Measurements from ENCODE around the gene HMGN3.
"Not testable (repeated sequence)": the region's sequence is repeated elsewhere in the genome, so short reads cannot be mapped to it uniquely, and the experiment has no call there.

HMGN3 gene

DNA sequence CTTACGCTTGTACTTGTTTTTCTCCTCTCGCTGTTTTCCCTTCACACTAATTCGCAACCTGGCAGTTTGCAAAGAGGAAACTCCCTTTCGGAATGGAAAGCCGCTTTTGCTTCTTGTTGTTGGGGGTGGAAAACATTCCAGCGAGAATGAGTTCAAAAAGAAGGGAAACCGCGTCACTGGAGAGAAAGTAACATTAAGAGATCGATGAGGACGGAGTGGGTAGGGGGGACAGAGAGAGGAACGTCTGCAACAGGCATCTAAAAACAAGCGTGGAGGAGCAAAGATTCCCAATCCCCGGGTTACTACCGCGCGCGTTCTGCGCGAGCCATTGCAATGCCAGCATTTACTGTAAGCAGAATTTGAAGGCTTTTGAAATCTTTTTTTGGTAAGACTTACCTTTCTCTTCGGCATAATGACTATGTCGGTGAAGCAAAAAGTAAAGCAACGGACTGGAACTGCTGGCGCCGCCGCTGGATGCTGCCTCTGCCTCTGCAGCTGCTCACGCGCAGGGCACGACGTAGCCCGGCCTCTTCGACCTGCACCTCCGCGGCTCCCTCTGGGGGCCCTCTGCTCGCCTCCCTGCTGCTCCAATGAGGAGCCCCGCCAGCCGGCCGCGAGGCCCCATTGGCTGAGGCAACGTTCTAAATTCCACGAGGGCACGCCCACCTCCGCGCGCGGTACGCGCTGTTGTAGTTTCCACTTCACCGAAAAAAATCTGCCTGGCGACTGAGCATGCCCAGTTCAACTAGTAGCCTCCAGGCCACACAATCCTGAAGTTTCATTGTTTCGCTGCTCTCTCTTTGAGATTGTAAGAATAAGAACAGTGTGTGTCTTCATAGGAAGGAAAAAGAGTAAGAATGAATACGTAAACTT is at the start of gene HMGN3:
TSS of gene HMGN3 (minus strand) at position 533 of the 873 bp plus-strand sequence.
- peak; percentile 89 for DNase-seq

DNA sequence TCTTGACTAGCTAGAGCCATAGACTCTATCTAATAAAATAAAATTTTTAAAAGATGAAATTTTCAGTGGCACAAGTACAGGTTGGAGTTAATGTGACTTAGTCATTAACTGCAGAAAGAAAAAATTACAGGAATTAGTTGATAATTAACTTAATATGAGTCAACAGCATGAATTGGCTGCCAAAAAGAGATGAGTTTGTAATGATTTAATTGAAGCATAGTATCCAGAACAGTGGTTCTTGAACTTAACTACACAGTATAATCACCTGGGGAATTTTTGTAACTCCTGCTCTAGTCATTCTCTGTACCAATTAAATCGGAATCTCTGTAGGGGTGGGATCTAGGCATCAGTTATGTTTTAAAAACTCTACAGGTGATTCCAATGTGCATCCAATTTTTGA is 46.3 kb upstream of the HMGN3 start:
- DNase-seq: no peak

DNA sequence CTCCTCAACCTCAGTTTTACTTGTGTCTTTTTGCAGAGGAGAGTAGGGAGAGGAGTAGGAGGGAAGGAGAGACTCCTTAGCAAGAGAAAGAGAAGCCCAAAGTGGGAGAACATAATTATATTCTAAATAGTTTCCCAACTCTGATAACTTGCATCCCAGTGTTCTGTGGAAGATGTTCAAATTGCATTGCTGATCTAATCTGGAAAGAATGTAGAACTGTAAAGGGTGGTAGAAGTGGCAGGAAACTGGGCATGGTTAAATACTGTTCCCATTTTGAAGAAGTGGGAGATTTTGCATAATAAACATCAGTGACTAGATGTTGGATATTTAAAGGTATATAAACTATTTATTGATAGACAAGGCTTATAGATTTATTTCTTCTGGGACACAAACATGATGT is 42.6 kb upstream of the HMGN3 start:
- DNase-seq: no peak

DNA sequence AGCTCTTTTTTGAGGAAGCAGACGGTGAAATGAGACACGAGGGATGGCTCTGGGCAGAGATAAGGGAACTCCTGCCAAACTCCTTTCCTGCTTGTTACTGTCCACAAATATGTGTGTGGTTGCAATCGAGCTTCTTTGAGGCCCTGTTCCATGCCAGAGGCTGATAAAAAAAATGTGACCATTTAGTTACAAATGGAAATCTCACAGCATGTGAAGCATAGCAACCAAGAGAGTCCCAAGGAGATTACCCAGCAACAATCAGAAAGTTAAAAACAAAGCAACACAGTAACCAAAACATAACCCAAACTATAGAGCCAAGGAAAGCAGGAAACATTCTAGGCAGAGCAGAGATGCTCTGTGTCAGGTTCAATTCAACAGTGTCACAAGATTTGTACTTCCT is 35.4 kb upstream of the HMGN3 start:
- no peak for DNase-seq

DNA sequence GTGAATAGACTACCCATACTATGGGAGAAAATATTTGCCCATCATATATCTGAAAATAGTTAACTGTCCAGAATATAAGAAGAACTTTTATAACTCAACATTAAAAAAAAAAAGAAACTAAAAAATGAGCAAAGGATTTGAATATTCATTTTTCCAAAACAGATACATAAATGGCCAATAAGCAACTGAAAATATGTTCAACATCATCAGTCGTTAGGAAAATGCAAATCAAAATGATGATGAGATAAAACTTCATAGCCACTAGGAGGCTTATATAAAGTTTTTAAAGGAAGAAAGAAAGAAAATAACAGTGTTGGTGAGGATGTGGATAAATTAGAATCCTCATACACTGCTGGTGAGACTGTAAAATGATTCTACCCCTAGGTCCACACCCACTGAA is 32.6 kb upstream of the HMGN3 start:
- no peak for DNase-seq

DNA sequence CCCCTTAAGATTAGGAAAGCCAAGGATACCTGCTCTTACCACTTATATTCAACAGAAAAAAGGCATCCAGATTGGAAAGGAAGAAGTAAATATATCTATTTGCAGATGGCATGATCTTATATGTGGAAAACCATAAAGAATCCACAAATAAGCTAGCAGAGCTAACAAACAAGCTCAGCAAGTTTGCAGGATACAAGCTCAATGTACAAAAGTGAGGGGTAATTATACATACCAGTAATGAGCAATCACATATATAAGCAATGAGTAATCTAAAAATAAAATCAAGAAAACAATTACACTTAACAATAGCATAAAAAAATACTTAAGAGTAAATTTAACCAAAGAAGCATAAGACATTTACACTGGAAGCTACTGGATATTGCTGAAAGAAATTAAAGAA is 31.6 kb upstream of the HMGN3 start:
- no peak for DNase-seq

DNA sequence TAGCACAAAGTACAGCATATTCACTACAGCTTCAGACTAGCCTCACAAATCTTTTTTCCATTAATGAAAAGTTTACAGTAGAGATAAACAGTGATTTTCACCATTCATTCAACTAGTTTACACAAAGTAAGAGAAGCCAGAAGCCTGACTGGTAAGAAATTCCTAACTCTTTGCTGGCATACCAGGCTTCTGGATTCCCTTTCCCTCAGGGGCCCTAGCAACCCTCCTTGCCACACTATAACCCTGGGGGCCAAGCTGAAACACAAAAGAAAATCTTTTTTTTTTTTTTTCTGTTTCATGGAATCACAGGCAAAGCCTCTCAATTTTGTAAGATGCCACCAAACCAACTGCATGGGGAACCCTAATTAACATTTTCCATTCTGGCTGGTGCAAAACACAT is 28.9 kb upstream of the HMGN3 start:
- no peak for DNase-seq

DNA sequence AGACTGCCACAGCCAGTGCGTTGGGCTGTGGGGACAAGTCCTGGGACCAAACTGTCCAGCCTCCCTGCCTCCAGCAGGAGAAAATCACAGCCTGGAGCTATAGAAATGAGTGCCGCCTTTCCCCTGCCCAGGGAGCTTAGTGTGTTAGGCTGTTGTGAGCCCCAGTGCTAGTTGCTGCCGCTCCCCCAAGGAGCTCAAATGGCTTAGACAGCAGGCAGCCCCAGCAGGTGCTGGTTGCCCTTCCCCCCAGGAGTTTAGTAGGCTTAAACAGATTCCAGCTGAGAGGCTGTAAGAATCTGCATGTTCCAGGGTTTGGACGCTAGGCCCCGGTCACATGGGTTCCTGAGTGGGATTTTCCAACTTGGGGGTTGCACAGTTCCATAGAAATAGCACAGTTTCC is 27.2 kb upstream of the HMGN3 start:
- no peak for DNase-seq

- DNase-seq: no peak
Observed at GRCh38 chr6:79260772-79261171, 26.3 kb upstream of the HMGN3 start.

- no peak for DNase-seq
Observed at GRCh38 chr6:79257381-79258205, 23.1 kb upstream of the HMGN3 start.

GRCh38 chr6:79256770-79257169 is 22.3 kb upstream of the HMGN3 start:
- DNase-seq: not testable (repeated sequence)

GRCh38 chr6:79255086-79255485 is 20.6 kb upstream of the HMGN3 start:
- DNase-seq: not testable (repeated sequence)

DNA sequence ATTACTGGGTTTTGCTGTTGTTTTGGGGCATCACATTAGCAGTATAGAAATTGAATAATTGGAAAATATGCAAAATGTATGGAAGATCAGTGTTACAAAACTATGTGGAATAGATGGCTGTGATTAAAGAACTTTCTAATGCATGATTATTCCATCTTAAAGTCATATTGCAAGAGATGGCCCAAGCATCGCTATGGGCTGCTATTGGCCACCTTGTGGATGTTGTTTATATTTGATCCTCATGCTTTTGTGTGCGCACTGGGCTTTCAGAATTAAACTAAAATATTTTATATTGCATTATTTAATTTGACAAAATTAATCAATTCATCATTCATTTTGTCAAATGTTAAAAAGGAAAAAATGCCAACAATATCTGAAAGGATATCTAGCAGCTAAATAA is 16.1 kb upstream of the HMGN3 start:
- no peak for DNase-seq

DNA sequence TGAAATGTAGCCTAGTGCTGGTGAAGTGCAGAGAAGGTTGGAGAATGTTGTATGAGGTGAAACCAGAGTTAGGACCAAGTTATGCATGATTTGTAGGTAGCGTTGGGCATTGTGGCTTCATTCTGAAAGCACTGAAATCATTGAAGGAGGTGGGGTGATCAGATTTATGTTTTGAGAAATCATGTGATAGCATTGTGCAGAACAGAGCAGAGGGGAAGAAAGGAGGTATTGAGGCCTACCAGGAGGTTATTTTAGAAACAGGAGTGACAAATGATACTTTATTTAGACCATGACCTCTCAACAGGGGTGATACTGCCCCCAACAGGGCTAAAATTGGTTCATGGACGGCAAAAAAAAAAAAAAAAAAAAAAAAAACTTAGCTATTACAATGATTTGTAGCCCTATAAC is 15.6 kb upstream of the HMGN3 start:
- DNase-seq: no peak

DNA sequence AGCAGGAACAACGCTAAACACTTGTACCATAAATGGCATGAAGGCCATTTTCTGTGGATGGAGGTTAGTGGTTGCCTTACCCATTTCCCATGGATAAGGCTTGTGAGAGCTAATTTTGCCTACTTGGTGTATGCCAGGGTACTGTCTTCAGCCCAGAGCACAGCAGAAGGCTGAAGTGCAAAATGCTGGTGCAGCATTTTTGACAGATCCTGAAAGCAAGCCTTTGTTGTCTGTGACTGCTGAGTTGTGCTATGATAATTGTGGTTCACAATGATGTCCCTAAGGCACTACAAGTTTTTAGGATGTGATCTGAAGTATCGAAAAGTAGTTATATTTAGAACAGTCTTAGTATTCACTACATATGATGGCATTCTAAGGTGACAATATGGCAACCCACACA is 14.7 kb upstream of the HMGN3 start:
- DNase-seq: no peak

DNA sequence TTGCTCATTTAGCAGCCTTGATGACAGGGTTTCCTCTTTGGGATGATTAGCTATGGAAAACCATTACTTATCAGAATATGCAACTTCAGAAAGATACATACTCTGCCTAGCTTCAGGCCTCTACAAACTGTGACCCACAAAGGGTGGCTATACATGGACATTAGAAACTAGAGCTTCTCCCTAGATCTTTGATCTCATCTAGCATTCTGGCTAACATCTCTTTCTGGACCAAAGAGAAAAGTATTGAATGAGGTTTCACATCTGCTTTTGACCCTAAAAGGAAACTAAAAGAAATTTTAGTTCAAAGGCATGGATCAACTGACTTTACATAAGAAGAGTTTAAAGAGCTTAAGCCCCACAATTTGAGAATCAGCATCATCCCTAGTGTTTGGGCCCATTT is 12.4 kb upstream of the HMGN3 start:
- DNase-seq: no peak

DNA sequence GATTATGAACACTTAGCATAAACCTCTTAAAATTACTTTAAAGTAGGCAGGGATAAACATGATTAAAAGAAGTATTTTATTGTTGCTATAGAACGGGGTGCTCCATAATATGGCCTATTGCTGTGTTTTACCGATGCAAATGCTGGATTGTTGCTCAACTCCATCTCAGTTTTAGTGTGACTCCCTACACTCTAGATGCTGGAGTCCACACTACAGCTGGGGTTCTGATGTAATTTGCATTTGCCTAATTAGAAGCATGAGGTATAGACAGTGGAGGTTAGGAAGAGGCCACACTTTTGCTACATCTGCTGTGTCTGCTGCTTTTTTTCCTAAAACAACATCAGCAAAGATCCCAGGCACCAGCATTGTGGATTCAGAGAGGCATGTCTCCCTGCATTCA is 6.7 kb upstream of the HMGN3 start:
- no peak for DNase-seq

GRCh38 chr6:79240509-79240908 is 6.0 kb upstream of the HMGN3 start:
- no peak for DNase-seq

DNA sequence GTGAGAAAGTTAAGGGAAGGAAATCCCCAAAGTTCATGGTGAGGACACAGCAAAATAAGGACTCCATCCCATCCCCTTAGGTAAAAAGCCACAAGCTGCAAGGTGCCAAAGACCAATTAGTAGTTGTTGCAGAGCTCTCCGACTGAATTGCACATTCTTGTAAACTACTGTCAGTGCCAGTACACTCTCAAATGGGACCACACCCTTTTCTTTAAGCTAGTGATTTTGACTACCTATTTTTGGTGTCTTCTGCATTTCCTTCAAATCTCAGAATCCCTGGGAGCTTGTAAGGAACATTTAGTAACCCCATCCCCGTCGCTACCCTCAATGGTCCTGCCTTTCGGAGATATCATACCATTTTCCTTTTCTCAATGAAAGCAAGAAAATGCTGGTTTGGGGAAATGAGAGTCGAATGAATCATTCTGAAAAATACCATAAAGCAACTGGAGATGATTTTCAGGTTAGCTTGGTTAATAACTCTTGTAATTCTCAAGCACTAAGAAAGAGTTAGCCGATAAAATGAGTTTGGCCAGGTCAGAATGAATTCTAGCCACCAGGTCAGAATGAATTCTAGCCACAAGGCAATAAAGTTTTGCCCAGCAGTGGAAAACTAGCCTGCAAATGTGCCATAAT is 5.2 kb upstream of the HMGN3 start:
- DNase-seq: no peak

DNA sequence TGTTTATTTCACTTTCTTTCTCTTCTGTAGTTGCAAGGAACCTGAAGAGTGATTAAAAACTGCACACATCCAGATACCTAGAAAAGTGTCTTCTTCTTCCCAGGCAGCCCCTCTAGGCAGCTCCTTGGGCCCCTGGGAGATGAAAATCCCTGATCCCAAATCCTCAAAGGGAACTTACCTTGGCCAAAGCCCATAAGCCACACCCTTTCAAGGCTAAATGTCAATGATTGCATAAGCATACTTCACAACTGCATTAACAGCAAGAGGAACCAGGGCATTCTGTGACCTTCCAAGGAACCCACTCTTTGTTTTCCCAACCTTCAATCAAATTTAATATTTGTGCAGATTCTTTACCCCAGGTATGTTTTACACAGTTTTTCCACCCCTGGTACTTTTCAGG is 4.4 kb upstream of the HMGN3 start:
- no peak for DNase-seq

GRCh38 chr6:79236711-79237110 is 2.2 kb upstream of the HMGN3 start:
- no peak for DNase-seq

- DNase-seq: peak; percentile 35
Observed at GRCh38 chr6:79233611-79234149, 802 bp downstream of the HMGN3 start.

DNA sequence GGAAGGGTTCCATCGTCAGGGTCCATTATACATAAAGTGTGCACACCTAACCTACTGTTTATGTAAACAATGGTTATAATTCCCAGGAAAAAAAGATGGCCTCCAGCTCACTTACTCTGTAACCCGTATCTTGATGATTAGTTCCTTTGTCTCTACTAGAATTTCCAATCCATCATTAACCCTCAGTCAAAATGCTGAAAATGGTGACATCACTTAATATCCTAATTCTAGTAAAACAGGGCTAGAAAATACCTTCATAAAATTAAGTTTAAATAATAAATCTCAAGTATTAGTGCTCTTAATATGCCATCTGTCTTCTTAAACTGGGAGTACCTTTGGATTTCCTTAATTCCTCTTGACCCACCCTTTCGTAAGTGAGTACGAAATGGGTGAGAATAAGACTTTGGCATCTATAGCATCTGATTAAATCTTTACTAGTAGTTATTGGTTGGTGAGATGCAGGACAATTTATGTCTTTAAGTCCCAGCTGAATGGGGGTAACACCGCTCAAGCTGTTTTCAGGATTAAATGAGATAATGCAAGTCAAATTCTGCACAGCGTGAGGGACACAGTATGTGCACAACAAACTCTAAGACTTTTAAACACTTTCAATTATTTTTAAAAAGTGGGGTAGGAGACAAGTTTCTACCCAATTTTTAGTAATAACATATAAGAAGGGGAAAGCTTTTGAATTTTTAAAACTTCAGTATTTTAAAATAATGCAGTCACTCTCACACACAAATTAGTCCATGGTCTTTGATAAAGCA is 1.6 kb downstream of the HMGN3 start:
- no peak for DNase-seq
